ENCODE results near the gene UGT2A3.

Gene UGT2A3

GRCh38 chr4:68912807-68913206, 38.8 kb downstream of the UGT2A3 start:
- DNase-seq (ENCODE audit: low read depth in 2 of 2), result no peak

- DNase-seq (ENCODE audit: low read depth in 2 of 2), result no peak
These were observed 42.2 kb downstream of the UGT2A3 start for GRCh38 chr4:68909385-68909784.

- DNase-seq (ENCODE audit: low read depth in 2 of 2), result no peak
These were observed 43.6 kb downstream of the UGT2A3 start for GRCh38 chr4:68907788-68908700.

GRCh38 chr4:68907245-68907644, 44.4 kb downstream of the UGT2A3 start:
- no peak for DNase-seq (ENCODE audit: low read depth in 2 of 2)

GRCh38 chr4:68906780-68907137, 44.8 kb downstream of the UGT2A3 start:
- no peak for DNase-seq (ENCODE audit: low read depth in 2 of 2)

GRCh38 chr4:68905939-68906779, 45.4 kb downstream of the UGT2A3 start:
- no peak for DNase-seq (ENCODE audit: low read depth in 2 of 2)

- DNase-seq (ENCODE audit: low read depth in 2 of 2), result no peak
These were observed 46.0 kb downstream of the UGT2A3 start for GRCh38 chr4:68905598-68905938.

- no peak for DNase-seq (ENCODE audit: low read depth in 2 of 2)
These were observed 46.8 kb downstream of the UGT2A3 start for GRCh38 chr4:68904786-68905185.

- DNase-seq (ENCODE audit: low read depth in 2 of 2), result no peak
These were observed 54.9 kb downstream of the UGT2A3 start for GRCh38 chr4:68896749-68897148.

- DNase-seq (ENCODE audit: low read depth in 2 of 2), result no peak
These were observed 55.9 kb downstream of the UGT2A3 start for GRCh38 chr4:68895561-68896198.

- DNase-seq (ENCODE audit: low read depth in 2 of 2), result no peak
These were observed 58.7 kb downstream of the UGT2A3 start for GRCh38 chr4:68892861-68893260.

GRCh38 chr4:68891678-68892077, 59.9 kb downstream of the UGT2A3 start:
- DNase-seq (ENCODE audit: low read depth in 2 of 2), result no peak

- DNase-seq (ENCODE audit: low read depth in 2 of 2), result no peak
These were observed 66.1 kb downstream of the UGT2A3 start for GRCh38 chr4:68885545-68885944.

- no peak for DNase-seq (ENCODE audit: low read depth in 2 of 2)
These were observed 67.7 kb downstream of the UGT2A3 start for GRCh38 chr4:68883870-68884269.
